Natural killer cell (primary cell): ENCODE measurements around the gene MTARC2. TPM values are rescaled to one million over a fixed set of nuclear protein-coding genes. Genes with fewer than 3 reads are reported as not detected.

Source experiments
- ATAC-seq, 3 donors: fragments of 150-1000 bp in 2 of 3; fragments of 200-7000 bp in 1 of 3; cut with Tn5 transposase; 1 replicate in 1 of 3; 2 replicates in 2 of 3; pipeline ENCODE4 v1.10.0; 2021; ENCODE audit warnings: mild to moderate bottlenecking in 2 of 3, moderate library complexity in 2 of 3
- DNase-seq, 2 donors: peaks; one replicate each; pipeline versions ENCODE4 v3.0.0 to v3.0.0-alpha.2; 2013 to 2021; ENCODE audit warnings: mixed read lengths in 1 of 2
- H3K27ac ChIP-seq: one replicate; pipeline ENCODE4 v1.5.1; 2013; ENCODE audit warnings: mild to moderate bottlenecking, low read length
- H3K27me3 ChIP-seq: one replicate; pipeline ENCODE4 v1.6.1; 2013; ENCODE audit warnings: low read length; ENCODE audit not compliant: control insufficient read depth, insufficient read depth
- H3K36me3 ChIP-seq: one replicate; pipeline ENCODE4 v1.6.1; 2013; ENCODE audit warnings: low read length; ENCODE audit not compliant: control insufficient read depth, insufficient read depth
- H3K4me1 ChIP-seq: one replicate; pipeline ENCODE4 v1.6.1; 2013; ENCODE audit warnings: low read length; ENCODE audit not compliant: control insufficient read depth, insufficient read depth
- H3K4me3 ChIP-seq: one replicate; pipeline ENCODE4 v1.5.1; 2013; ENCODE audit warnings: low read length
- H3K9me3 ChIP-seq: one replicate; pipeline ENCODE4 v1.6.1; 2013; ENCODE audit warnings: low read length; ENCODE audit not compliant: control insufficient read depth, insufficient read depth
- H3K27ac Mint-ChIP-seq, 2 donors: one replicate each; pipeline ENCODE4 v1.8.0; 2022; ENCODE audit warnings: mild to moderate bottlenecking in 2 of 2, mixed read lengths in 2 of 2, moderate library complexity in 1 of 2
- H3K27me3 Mint-ChIP-seq, 2 donors: one replicate each; pipeline ENCODE4 v1.8.0; 2022; ENCODE audit warnings: low read depth in 2 of 2, mixed read lengths in 2 of 2
- H3K36me3 Mint-ChIP-seq: one replicate; pipeline ENCODE4 v1.8.0; 2022; ENCODE audit warnings: mixed read lengths
- H3K4me1 Mint-ChIP-seq, 2 donors: one replicate each; pipeline ENCODE4 v1.8.0; 2022; ENCODE audit warnings: mixed read lengths in 2 of 2
- H3K4me3 Mint-ChIP-seq: one replicate; pipeline ENCODE4 v1.8.0; 2022; ENCODE audit warnings: mild to moderate bottlenecking, moderate library complexity, mixed read lengths
- H3K9me3 Mint-ChIP-seq, 2 donors: one replicate each; pipeline ENCODE4 v1.8.0; 2022; ENCODE audit warnings: mixed read lengths in 2 of 2
- CTCF ChIP-seq: fragments of 200-600 bp; IDR thresholded peaks from one replicate; pipeline ENCODE4 v1.8.0; 2022; ENCODE audit warnings: antibody characterized with exemption
- WGBS: methylation state at CpG from one replicate; pipeline ENCODE4 v1.1.7; 2013; ENCODE audit warnings: missing lambda C conversion rate; ENCODE audit not compliant: insufficient coverage; 5-methylcytosine and 5-hydroxymethylcytosine counted together
- intact Hi-C: fragments of 100-400 bp; cut with micrococcal nuclease; formaldehyde crosslinking; loops from one replicate; pipeline ENCODE4 v1.14.2; 2022
- total RNA-seq, 4 donors: library from RNA; stranded (reverse); fragments of 120-200 nt in 1 of 4; gene quantifications; one replicate each; pipeline versions ENCODE4 v1.2.3 to v1.2.4, GENCODE V29; 2013 to 2022

Gene MTARC2
- total RNA-seq, 3 donors from 2014 or later (not counting 1 experiment from before 2014, with no cell fraction given) = 0.33 to 1.7 (median 0.45) TPM

GRCh38 chr1:220726634-220727033 is 21.5 kb upstream of the MTARC2 start:
- no peak overlapping the region for H3K4me3 Mint-ChIP-seq

GRCh38 chr1:220727519-220727918 is 20.6 kb upstream of the MTARC2 start:
- Mint-ChIP-seq H3K27me3 (peaks cover 8 to 14% of the 10 kb centered on the region in 2 donors), H3K27ac (no peak overlapping the region), H3K4me1 (peaks cover 0 to 2% of the 10 kb centered on the region in 2 donors), H3K4me3 (no peak overlapping the region), H3K36me3 (no peaks in the 10 kb centered on the region), H3K9me3 (no peaks in the 10 kb centered on the region)
- Histone ChIP-seq H3K4me3 (no peak overlapping the region), H3K9me3 (no peaks in the 10 kb centered on the region), H3K27ac (no peak overlapping the region), H3K27me3 (no peaks in the 10 kb centered on the region), H3K4me1 (peaks cover 2% of the 10 kb centered on the region), H3K36me3 (no peaks in the 10 kb centered on the region)
- ATAC-seq (no peak), DNase-seq (no peak)
- TF ChIP-seq CTCF = no peak
- 100% methylated on average over 1 of the region's 1 CpG for WGBS
- intact Hi-C loops = no loop called here

More at GRCh38 chr1:220726634-220727033, 21.5 kb upstream of the MTARC2 start:
- Mint-ChIP-seq H3K27me3 (peaks cover 8 to 14% of the 10 kb centered on the region in 2 donors), H3K36me3 (no peaks in the 10 kb centered on the region), H3K9me3 (no peaks in the 10 kb centered on the region), H3K4me1 (no peaks in the 10 kb centered on the region), H3K27ac (no peak overlapping the region)
- H3K4me3 ChIP-seq = no peak overlapping the region
- TF ChIP-seq CTCF = peak; percentile 17
- peak in 1 of 2 donors; percentile 8 for DNase-seq
- no peaks in the 10 kb centered on the region for H3K9me3 ChIP-seq
- ATAC-seq = peak in 1 of 3 donors; percentile 20
- no peak overlapping the region for H3K27ac ChIP-seq
- H3K4me1 ChIP-seq = no peaks in the 10 kb centered on the region
- no peaks in the 10 kb centered on the region for H3K36me3 ChIP-seq
- no peaks in the 10 kb centered on the region for H3K27me3 ChIP-seq
- 83% methylated on average over 3 of the region's 3 CpGs for WGBS
- intact Hi-C loops = no loop called here

- WGBS = 85% methylated on average over 2 of the region's 2 CpGs
- Histone ChIP-seq H3K4me3 (no peak overlapping the region), H3K27me3 (no peaks in the 10 kb centered on the region), H3K4me1 (peaks cover 8% of the 10 kb centered on the region), H3K36me3 (no peaks in the 10 kb centered on the region), H3K27ac (no peak overlapping the region), H3K9me3 (no peaks in the 10 kb centered on the region)
- Mint-ChIP-seq H3K36me3 (no peaks in the 10 kb centered on the region), H3K4me3 (no peak overlapping the region), H3K4me1 (peaks cover 9 to 10% of the 10 kb centered on the region in 2 donors), H3K27me3 (peaks cover 8 to 14% of the 10 kb centered on the region in 2 donors), H3K27ac (no peak overlapping the region), H3K9me3 (no peaks in the 10 kb centered on the region)
- TF ChIP-seq CTCF = no peak
- DNase-seq (no peak), ATAC-seq (no peak)
- intact Hi-C loops = loop anchor here (5.0 kb wide), 2 partner anchors 433 to 513 kb away; no protein-coding TSS in a partner anchor
Observed at GRCh38 chr1:220730486-220730885, 17.6 kb upstream of the MTARC2 start.

- Mint-ChIP-seq H3K4me1 (peaks cover 9 to 10% of the 10 kb centered on the region in 2 donors), H3K27me3 (peaks cover 5 to 7% of the 10 kb centered on the region in 2 donors), H3K9me3 (no peaks in the 10 kb centered on the region), H3K4me3 (peak overlapping the region; percentile 41), H3K27ac (peak overlapping the region; percentile 24 to 71), H3K36me3 (no peaks in the 10 kb centered on the region)
- no peaks in the 10 kb centered on the region for H3K36me3 ChIP-seq
- no peak overlapping the region for H3K4me3 ChIP-seq
- peaks cover 8% of the 10 kb centered on the region for H3K4me1 ChIP-seq
- no peak overlapping the region for H3K27ac ChIP-seq
- DNase-seq = no peak
- 71% methylated on average over 3 of the region's 3 CpGs for WGBS
- no peaks in the 10 kb centered on the region for H3K27me3 ChIP-seq
- H3K9me3 ChIP-seq = no peaks in the 10 kb centered on the region
- ATAC-seq = no peak
- intact Hi-C loops = loop anchor here (5.0 kb wide), 2 partner anchors 435 to 515 kb away; no protein-coding TSS in a partner anchor
- no peak for TF ChIP-seq CTCF
Observed at GRCh38 chr1:220732137-220732536, 16.0 kb upstream of the MTARC2 start.
